Gastrocnemius medialis (tissue), 4 donors: Measurements from ENCODE around the gene NAV2.

Experiments
- POLR2A ChIP-seq, 2 donors: fragments of 450-650 bp; IDR thresholded peaks; one replicate each; pipeline ENCODE4 v1.6.1; 2017; ENCODE audit warnings: antibody characterized with exemption in 2 of 2, mild to moderate bottlenecking in 2 of 2, moderate library complexity in 2 of 2
- TF ChIP-seq, protein P1 (sequence below), 5 experiments: fragments of 450-650 bp in 3 of 5; fragments of 200-600 bp in 2 of 5; sonication (generic) in 2 of 5; IDR thresholded peaks in 4 of 5; conservative IDR thresholded peaks in 1 of 5; 1 replicate in 4 of 5; 2 replicates in 1 of 5; pipeline ENCODE4 v1.5.1; 2016 to 2019; ENCODE audit warnings: antibody characterized with exemption in 5 of 5, mild to moderate bottlenecking in 3 of 5, moderate library complexity in 3 of 5

DNA sequence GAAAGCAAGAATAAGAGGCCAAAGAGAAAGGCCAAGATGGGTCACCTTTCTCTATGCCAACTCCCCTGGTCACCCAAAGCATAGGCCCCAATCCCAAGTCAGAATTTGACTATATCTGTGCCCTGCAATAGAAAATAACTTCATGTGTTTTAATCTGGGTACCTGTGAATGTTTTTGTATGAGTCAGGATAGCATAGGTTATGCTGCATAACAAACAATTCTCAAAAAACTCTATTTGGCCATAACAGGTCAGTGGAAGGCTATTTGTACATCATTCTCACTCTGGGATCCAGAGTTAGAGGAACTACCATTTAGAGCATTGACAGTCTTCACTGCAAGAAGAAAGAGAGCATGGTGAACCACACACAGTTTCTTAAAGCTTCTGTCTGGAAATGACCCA is 280.4 kb downstream of the NAV2 start:
- TF ChIP-seq, protein P1, sequence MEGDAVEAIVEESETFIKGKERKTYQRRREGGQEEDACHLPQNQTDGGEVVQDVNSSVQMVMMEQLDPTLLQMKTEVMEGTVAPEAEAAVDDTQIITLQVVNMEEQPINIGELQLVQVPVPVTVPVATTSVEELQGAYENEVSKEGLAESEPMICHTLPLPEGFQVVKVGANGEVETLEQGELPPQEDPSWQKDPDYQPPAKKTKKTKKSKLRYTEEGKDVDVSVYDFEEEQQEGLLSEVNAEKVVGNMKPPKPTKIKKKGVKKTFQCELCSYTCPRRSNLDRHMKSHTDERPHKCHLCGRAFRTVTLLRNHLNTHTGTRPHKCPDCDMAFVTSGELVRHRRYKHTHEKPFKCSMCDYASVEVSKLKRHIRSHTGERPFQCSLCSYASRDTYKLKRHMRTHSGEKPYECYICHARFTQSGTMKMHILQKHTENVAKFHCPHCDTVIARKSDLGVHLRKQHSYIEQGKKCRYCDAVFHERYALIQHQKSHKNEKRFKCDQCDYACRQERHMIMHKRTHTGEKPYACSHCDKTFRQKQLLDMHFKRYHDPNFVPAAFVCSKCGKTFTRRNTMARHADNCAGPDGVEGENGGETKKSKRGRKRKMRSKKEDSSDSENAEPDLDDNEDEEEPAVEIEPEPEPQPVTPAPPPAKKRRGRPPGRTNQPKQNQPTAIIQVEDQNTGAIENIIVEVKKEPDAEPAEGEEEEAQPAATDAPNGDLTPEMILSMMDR (IDR thresholded peaks at IDR 0.05 in 4 of 5, conservative IDR thresholded peaks at IDR 0.05 in 1 of 5) = no peak
- TF ChIP-seq POLR2A (IDR thresholded peaks at IDR 0.05) = no peak
